ENCODE data around the gene CHIT1. TPM values are rescaled to one million over a fixed set of nuclear protein-coding genes. Genes with fewer than 3 reads are reported as not detected.

CHIT1 gene
- total and polyA plus RNA-seq, 2 of the 8 experiments (the other 6 are each of a cell fraction or from before 2014, with no cell fraction given), result not detected

- Histone ChIP-seq H3K9me3 (ENCODE audit: insufficient read depth in 2 of 2, low read depth in 1 of 2, low read length in 1 of 2) (no peaks in the 10 kb centered on the region), H2BK5ac (ENCODE audit: low read depth, low read length) (no peak overlapping the region), H3K36me3 (ENCODE audit: control insufficient read depth in 2 of 4, insufficient read depth in 4 of 4, low read length in 3 of 4) (no peaks in the 10 kb centered on the region), H3K14ac (ENCODE audit: insufficient read length) (no peak overlapping the region), H3K79me1 (ENCODE audit: low read depth, low read length) (no peaks in the 10 kb centered on the region), H2AFZ (ENCODE audit: low read length) (no peak overlapping the region), H3K4me3 (ENCODE audit: extremely low read depth in 1 of 4, insufficient read depth in 2 of 4, low read depth in 3 of 4, low read length in 4 of 4) (no peak overlapping the region), H3K4me1 (replicated peaks in 1 of 4; ENCODE audit: control insufficient read depth in 3 of 4, insufficient read depth in 4 of 4, low read length in 3 of 4) (peaks cover 0 to 5% (median 0%) of the 10 kb centered on the region in 4 experiments; a peak in 2 of 7 replicates), H2BK12ac (ENCODE audit: low read depth, low read length) (no peak overlapping the region), H4K5ac (ENCODE audit: insufficient read length, low read depth, low read length) (no peak overlapping the region), H2BK120ac (replicated peaks; ENCODE audit: low read depth, low read length) (no peak overlapping the region), H3K4ac (replicated peaks; ENCODE audit: insufficient read length, low read depth, low read length) (no peak overlapping the region), H2BK15ac (ENCODE audit: low read length) (no peak overlapping the region), H4K91ac (replicated peaks; ENCODE audit: insufficient read length, low read length) (no peak overlapping the region), H4K8ac (ENCODE audit: extremely low read depth, insufficient read depth, low read length) (no peak overlapping the region; the same call in 1 of the 2 replicates), H4K20me1 (replicated peaks in 1 of 2; ENCODE audit: control insufficient read depth in 1 of 2, insufficient read depth in 2 of 2, low read length in 2 of 2) (no peaks in the 10 kb centered on the region), H3K18ac (ENCODE audit: extremely low read depth, low read length) (no peak overlapping the region), H3K56ac (replicated peaks; ENCODE audit: insufficient read length, low read depth, low read length) (no peak overlapping the region), H3K23me2 (ENCODE audit: low read depth, low read length) (no peaks in the 10 kb centered on the region), H3K27me3 (replicated peaks in 1 of 4; ENCODE audit: control insufficient read depth in 3 of 4, extremely low read depth in 1 of 4, insufficient read depth in 3 of 4, low read length in 3 of 4) (no peaks in the 10 kb centered on the region; a peak in 1 of 7 replicates), H3K27ac (ENCODE audit: low read depth, low read length) (no peak overlapping the region), H3K4me2 (ENCODE audit: insufficient read depth in 1 of 2, low read depth in 2 of 2, low read length in 2 of 2) (no peak overlapping the region), H3K23ac (ENCODE audit: insufficient read length) (no peak overlapping the region), H2BK20ac (ENCODE audit: low read length) (no peak overlapping the region), H2AK5ac (ENCODE audit: low read depth, low read length) (no peak overlapping the region), H3K79me2 (ENCODE audit: control insufficient read depth in 1 of 2, insufficient read depth in 2 of 2, low read length in 2 of 2) (no peaks in the 10 kb centered on the region), H3K9ac (replicated peaks in 1 of 4; ENCODE audit: extremely low read depth in 1 of 4, low read depth in 3 of 4, low read length in 3 of 4) (no peak overlapping the region)
- CTCF ChIA-PET (ENCODE audit: partially characterized antibody), result interaction anchor here (0.7 to 6.7 kb wide), 16 partner anchors 9 to 167 kb away, joined by 3 to 55 read pairs (median 4); partner anchors contain the start of gene ADORA1
- POLR2A ChIA-PET (ENCODE audit: partially characterized antibody), result interaction anchor here (1.1 kb wide), 1 partner anchor 12 kb away, joined by 4 read pairs; no protein-coding TSS in a partner anchor
- DNase-seq (ENCODE audit: low read depth in 1 of 2, low spot score in 2 of 2) (no peak), FAIRE-seq (no peak)
- 78% methylated on average over 1 of the region's 1 CpG; no CpG with 5 or more reads in 1 of the 2 experiments for WGBS, 2 experiments (ENCODE audit: extremely low coverage in 1 of 2, insufficient coverage in 1 of 2, insufficient read length in 1 of 2, insufficient replicate concordance in 2 of 2, low coverage in 1 of 2, low lambda C conversion rate in 2 of 2, missing lambda C conversion rate in 1 of 2)
- TF ChIP-seq FOSL1 (IDR thresholded peaks at IDR 0.05; ENCODE audit: insufficient read depth, low read depth, low read length) (no peak), HDAC2 (IDR thresholded peaks at IDR 0.05; ENCODE audit: borderline replicate concordance in 1 of 2, low read depth in 2 of 2, low read length in 2 of 2) (no peak), CEBPB (IDR thresholded peaks at IDR 0.05; ENCODE audit: low read depth, low read length) (no peak), YY1 (IDR thresholded peaks at IDR 0.05; ENCODE audit: low read depth, low read length) (no peak), SUZ12 (IDR thresholded peaks at IDR 0.05; ENCODE audit: low read length) (no peak), KDM4A (IDR thresholded peaks at IDR 0.05; ENCODE audit: low read depth, low read length, severe bottlenecking) (no peak), SAP30 (IDR thresholded peaks at IDR 0.05; ENCODE audit: insufficient read depth, insufficient replicate concordance, low read length) (no peak), EZH2 (IDR thresholded peaks at IDR 0.05; ENCODE audit: low read depth, low read length, severe bottlenecking) (no peak), POLR2AphosphoS5 (IDR thresholded peaks at IDR 0.05; ENCODE audit: low read depth, low read length) (no peak), SP2 (IDR thresholded peaks at IDR 0.05; ENCODE audit: low read length) (no peak), BCL11A (IDR thresholded peaks at IDR 0.05; ENCODE audit: low read depth in 2 of 2, low read length in 2 of 2) (no peak), KDM5A (IDR thresholded peaks at IDR 0.05; ENCODE audit: low read length) (no peak), ZNF274 (IDR thresholded peaks at IDR 0.05; ENCODE audit: borderline replicate concordance, extremely low read depth, low read length) (no peak), RXRA (IDR thresholded peaks at IDR 0.05; ENCODE audit: insufficient read depth, low read depth, low read length) (no peak), BACH1 (IDR thresholded peaks at IDR 0.05; ENCODE audit: low read length) (no peak)
Observed at GRCh38 chr1:203200916-203201315, 28.6 kb downstream of the CHIT1 start.

Data from H1 (cell line).